GM18517 (cell line): ENCODE measurements around the gene FCHSD2.

Source experiments
- ATAC-seq: cut with Tn5 transposase; IDR thresholded peaks from one replicate; pipeline ENCODE4 v1.9.1; 2021; ENCODE audit warnings: mild to moderate bottlenecking, moderate library complexity; ENCODE audit not compliant: unreplicated experiment

FCHSD2 gene

GRCh38 chr11:72826942-72827480 is 315.1 kb downstream of the FCHSD2 start:
- no peak for ATAC-seq

DNA sequence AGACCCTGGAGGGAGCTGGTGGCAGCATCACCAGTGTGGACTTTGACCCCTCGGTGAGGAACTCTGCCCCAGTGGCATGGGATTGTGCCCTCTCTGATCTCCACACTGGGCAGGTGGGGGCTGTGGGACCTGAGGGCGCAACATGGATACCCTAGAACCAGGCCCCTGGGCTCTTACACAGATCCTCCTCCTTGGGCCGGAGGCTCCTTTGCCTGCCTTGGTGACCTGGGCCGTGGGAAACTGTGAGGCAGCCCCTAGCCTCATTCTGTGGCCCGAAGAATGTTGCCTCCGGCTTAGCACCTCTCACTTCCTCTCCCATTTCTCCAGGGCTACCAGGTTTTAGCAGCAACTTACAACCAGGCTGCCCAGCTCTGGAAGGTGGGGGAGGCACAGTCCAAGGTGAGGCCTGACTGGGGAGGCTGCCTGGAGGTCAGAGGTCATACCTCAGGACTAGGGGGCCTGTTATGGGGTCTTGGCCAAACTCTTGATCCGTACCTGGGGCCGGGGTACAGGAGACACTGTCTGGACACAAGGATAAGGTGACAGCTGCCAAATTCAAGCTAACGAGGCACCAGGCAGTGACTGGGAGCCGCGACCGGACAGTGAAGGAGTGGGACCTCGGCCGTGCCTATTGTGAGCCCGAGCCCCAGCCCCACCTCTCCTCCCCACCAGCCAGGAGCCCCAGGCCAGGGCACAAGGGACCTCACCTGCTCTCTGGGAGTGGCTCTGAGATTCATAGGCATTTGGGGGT is 315.8 kb downstream of the FCHSD2 start:
- no peak for ATAC-seq

GRCh38 chr11:72825661-72826060 is 316.5 kb downstream of the FCHSD2 start:
- no peak for ATAC-seq

- ATAC-seq = no peak
Observed at GRCh38 chr11:72824811-72825505, 317.2 kb downstream of the FCHSD2 start.

GRCh38 chr11:72824020-72824419 is 318.1 kb downstream of the FCHSD2 start:
- no peak for ATAC-seq

DNA sequence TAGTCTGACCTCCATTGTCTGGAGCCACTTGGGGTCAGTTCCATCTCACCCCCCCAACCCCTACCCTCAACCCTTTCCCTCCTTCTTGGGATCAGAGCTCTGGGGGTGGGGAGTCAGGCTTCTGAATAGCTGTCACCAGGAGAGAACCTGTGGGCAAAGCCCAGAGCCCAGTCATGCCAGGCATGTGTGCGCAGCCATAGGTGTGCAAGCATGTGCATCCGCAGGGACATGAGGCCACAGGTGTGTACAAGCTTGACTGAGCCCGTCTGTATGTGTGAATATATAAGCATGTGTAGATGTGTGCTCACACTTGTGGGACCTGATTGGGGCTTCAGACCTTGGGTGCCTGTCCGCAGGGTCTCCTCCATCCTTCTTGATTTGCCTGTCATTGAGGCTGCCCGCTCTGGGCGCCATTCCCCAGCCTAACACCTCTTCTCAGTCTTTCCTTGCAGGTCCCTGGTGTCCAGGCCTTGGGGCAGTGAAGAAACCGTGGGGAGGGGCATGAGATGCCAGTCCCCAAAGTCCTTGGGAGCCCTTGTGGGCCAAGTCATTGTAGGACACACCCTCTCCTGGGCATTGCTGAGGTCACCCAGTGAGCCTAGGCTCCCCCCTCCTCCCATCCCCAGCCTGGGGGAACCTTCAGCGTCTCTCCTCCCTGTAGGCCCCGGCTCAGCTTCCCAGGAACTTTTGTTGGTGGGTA is 318.9 kb downstream of the FCHSD2 start:
- no peak for ATAC-seq

DNA sequence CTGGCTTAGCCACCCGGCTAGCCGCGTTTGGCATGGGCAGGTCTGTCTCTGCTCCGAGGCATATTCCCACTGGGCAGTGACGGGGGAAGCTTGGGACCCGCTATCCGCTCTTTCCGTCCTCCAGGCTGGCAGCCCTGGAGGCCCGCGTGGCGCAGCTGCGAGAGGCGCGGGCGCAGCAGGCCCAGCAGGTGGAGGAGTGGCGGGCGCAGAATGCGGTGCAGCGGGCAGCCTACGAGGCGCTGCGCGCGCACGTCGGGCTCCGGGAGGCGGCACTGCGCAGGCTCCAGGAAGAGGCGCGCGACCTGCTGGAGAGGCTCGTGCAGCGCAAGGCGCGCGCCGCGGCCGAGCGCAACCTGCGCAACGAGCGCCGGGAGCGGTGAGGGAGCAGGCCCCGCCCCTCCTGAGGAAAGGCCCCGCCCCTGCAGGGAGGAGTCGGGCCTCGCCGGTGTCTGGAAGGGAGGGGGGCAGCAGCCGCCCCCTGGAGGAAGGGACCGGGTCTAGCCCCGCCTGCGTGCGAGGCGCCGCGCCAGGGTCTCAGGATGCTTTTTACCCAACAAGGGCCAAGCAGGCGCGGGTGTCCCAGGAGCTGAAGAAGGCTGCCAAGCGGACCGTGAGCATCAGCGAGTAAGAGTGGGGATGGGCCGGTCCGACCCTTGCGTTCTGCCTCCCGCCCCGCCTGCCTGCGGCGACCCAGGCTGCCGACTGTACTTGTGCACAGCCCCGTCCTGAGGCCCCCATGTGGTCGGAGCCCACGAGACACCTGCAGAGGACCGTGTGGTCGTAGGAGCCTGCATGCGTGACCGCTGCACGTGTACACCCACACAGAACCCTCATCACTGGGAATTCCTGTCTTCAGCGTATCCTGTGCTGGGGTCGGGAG is 320.0 kb downstream of the FCHSD2 start:
- ATAC-seq = no peak

GRCh38 chr11:72821221-72821919 is 320.7 kb downstream of the FCHSD2 start:
- ATAC-seq = no peak

DNA sequence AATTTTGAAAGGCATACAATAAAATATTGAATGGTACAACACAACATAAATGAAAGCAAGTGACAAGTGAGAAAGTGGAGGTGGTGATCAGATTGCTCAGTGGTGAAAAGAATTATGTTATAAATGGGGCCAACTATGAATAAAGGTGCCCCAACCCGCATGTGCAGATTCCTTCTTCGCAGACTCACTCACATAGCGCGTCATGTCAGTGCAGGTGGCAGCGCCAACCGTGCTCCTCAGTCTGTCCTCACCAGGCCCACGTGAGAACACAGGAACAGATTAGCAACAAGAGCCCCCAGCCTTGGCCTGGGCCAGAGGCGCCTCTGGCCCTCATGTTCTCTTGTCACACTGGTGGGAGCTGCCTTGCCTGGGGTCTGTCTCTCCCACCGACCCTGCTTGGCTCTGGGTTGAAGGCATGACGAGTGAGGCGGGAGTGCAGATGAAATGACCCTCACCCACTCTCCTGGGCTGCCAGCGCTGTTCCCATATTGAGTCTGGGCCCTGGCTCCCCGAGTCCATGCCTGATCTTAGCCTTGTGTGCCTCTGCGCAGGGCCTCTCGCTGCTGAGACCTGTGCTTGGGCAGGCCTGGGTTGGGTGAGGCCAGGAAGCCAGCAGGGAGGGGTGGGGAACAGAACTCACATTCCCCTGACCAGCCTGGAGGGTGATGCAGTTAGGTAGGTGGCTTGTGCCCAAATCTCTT is 321.5 kb downstream of the FCHSD2 start:
- ATAC-seq = no peak

DNA sequence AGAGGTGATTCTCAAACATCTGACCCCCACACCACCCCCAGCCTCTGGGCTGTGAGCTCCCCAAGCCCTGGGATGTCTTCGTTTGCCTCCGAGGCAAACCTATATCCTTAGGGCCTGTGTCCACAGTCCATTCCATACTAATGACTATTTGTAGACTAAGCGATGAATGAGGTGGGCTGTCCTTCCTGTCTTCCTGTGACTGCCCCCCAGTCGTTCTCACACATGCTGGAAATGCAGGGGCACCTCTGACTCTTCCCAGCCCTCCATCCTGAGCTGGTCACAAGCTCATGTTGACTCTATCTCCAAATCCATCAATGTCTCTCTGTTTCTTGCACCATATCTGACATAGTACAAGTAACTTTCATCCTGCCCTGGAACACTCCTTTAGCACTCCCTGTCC is 323.1 kb downstream of the FCHSD2 start:
- ATAC-seq = no peak

DNA sequence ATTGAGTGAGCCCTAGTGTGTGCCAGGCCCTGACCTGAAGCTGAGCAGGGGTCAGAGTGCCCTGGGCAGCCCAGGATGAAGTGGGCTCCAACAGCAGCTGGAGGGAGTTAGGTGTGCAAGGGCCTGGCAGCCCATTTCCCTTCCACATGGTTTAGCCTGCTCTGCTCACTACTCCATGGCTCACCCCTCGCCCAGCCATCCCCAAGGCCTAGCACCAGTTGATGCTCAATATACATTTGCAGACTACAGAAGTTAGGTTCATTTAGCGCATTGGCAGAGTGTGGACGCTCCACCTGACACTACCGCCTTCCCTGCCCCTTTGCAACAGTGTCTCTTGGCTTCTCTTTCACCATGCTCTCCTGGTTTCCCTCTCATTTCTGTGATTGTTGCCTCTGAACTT is 324.2 kb downstream of the FCHSD2 start:
- no peak for ATAC-seq

GRCh38 chr11:72816404-72816990 is 325.6 kb downstream of the FCHSD2 start:
- no peak for ATAC-seq

- peak; percentile 6 for ATAC-seq
Observed at GRCh38 chr11:72815110-72815618, 327.0 kb downstream of the FCHSD2 start.

- ATAC-seq = peak; percentile 54
Observed at GRCh38 chr11:72814286-72815109, 327.6 kb downstream of the FCHSD2 start, which contains the start of gene ATG16L2. TSS of gene ATG16L2 (plus strand) at chr11:72814411. CDS start at chr11:72814446, 35 bp downstream.

GRCh38 chr11:72813740-72814285 is 328.3 kb downstream of the FCHSD2 start:
- peak; percentile 42 for ATAC-seq

DNA sequence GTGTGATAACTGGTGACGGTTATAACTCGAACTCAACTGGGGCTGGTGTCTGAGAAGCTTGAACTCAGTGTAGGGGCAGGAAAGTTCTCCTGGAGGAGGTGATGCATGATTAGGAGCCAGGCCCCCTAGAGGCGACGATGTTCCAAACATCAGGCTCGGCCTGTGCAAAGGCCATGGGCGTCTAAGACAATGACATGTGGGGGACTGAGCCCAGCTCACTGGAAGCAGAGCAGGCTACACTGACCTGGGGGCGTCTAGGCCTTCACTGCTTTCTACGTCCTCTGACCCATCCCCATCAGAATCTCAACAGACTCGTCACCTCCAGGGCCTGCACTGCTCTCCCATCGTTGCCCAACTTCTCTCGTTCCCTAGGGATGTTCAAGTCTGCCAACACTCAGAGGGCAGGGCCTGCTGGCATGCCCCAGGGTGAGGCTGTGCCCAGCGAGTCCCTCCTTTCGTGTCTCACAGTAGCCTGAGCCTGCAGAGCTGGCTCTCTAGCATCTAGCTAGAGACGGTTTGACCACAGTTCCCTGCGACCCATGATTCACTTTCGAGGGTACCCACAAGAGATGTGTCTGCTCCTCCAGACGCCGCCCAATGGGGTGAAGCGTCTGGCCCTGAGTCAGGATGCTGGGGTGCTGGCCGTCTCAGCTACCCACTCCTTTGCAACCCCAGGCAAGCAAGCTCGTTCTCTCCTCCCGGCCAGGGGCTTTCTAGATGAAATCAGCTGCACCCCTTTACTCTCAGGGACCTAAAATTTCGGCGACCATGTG is 329.0 kb downstream of the FCHSD2 start:
- ATAC-seq = no peak

DNA sequence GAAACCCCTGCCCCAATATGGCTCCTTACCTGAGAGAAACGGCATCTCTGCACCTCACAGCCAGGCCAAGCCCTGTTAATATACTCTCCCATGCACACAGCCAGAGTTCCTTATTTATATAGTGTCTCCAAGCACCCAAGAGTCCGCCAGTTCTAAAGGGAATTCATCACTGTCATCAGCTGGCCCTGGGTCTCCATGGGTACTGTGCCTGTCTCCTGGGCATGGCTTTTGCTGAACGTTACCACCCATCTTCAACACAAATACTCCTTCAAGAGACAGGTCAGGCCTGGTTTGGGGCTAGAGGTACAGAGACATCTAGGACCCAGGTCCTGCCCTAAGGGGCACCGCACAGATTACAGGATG is 329.5 kb downstream of the FCHSD2 start:
- ATAC-seq = no peak
